IPS-15b (cell line): ENCODE data around the gene TTLL9.

ENCODE experiments used
- H3K27me3 ChIP-seq: one replicate; pipeline ENCODE4 v1.6.1; 2013; ENCODE audit warnings: low read length; ENCODE audit not compliant: control insufficient read depth, insufficient read depth
- H3K36me3 ChIP-seq: one replicate; pipeline ENCODE4 v1.6.1; 2013; ENCODE audit warnings: low read length; ENCODE audit not compliant: control insufficient read depth, insufficient read depth
- H3K4me1 ChIP-seq: one replicate; pipeline ENCODE4 v1.6.1; 2013; ENCODE audit warnings: mild to moderate bottlenecking, low read length; ENCODE audit not compliant: control insufficient read depth, insufficient read depth
- H3K4me3 ChIP-seq: one replicate; pipeline ENCODE4 v1.5.1; 2013; ENCODE audit warnings: low read depth, low read length
- H3K9ac ChIP-seq: one replicate; pipeline ENCODE4 v1.6.1; 2013; ENCODE audit warnings: low read depth, mild to moderate bottlenecking, low read length
- H3K9me3 ChIP-seq: one replicate; pipeline ENCODE4 v1.6.1; 2013; ENCODE audit warnings: mild to moderate bottlenecking, low read length; ENCODE audit not compliant: control insufficient read depth, insufficient read depth

TTLL9 gene

GRCh38 chr20:31903627-31904386 lies 33.4 kb downstream of the TTLL9 start:
- no peaks in the 10 kb centered on the region for H3K27me3 ChIP-seq
- no peak overlapping the region for H3K4me3 ChIP-seq
- no peaks in the 10 kb centered on the region for H3K36me3 ChIP-seq
- peaks cover 4% of the 10 kb centered on the region for H3K4me1 ChIP-seq
- H3K9ac ChIP-seq = no peak overlapping the region
- H3K9me3 ChIP-seq = no peaks in the 10 kb centered on the region

- no peaks in the 10 kb centered on the region for H3K36me3 ChIP-seq
- H3K27me3 ChIP-seq = no peaks in the 10 kb centered on the region
- H3K4me1 ChIP-seq = peaks cover 5% of the 10 kb centered on the region
- H3K9ac ChIP-seq = no peak overlapping the region
- H3K9me3 ChIP-seq = no peaks in the 10 kb centered on the region
- H3K4me3 ChIP-seq = no peak overlapping the region
Measured at GRCh38 chr20:31906001-31906400, 35.6 kb downstream of the TTLL9 start.

DNA sequence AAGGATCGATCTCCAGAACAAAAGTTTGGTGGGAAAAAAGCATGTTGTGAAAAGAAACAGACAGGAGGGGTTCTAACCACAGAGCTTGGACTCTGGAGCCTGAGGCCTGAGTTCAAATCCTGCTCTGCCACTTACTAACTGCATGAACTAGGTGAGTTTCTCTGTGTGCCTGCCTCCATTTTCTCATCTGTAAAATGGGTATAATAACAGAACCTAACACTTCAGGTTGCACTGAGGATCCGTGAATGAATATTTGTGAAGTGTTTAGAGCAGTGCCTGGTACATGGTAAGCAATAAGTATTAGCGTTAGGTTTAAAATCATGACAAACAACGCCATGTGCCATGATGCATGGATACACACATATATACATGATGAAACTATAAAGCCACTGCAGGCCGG lies 36.6 kb downstream of the TTLL9 start:
- peaks cover 14% of the 10 kb centered on the region for H3K4me1 ChIP-seq
- no peak overlapping the region for H3K9ac ChIP-seq
- no peak overlapping the region for H3K4me3 ChIP-seq
- no peaks in the 10 kb centered on the region for H3K36me3 ChIP-seq
- H3K9me3 ChIP-seq = no peaks in the 10 kb centered on the region
- H3K27me3 ChIP-seq = no peaks in the 10 kb centered on the region

DNA sequence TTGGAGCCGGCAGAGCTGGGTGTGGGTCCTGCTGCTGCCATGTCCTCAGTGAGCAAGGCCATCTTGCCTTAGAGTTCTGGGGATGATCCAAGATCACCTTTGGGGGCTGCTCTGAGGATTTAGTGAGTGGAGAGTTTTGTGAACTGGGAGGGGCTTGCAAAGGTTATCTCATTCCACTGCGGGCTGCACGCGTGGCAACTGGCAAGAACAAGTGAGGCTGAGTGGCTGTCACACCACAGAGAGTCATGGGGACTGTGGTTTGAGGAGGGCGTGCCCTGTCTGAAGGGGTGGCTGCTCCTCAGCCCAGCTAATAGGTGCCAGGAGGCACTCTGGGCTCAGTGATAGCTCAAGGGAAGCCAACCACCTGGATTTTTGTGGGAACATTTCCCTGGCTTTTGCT lies 37.6 kb downstream of the TTLL9 start:
- Histone ChIP-seq H3K4me1 (peaks cover 18% of the 10 kb centered on the region), H3K27me3 (no peaks in the 10 kb centered on the region), H3K4me3 (no peak overlapping the region), H3K9ac (no peak overlapping the region), H3K9me3 (no peaks in the 10 kb centered on the region), H3K36me3 (no peaks in the 10 kb centered on the region)

- Histone ChIP-seq H3K4me1 (peaks cover 18% of the 10 kb centered on the region), H3K4me3 (no peak overlapping the region), H3K9ac (no peak overlapping the region), H3K27me3 (no peaks in the 10 kb centered on the region), H3K36me3 (no peaks in the 10 kb centered on the region), H3K9me3 (no peaks in the 10 kb centered on the region)
Measured at GRCh38 chr20:31908424-31908823, 38.0 kb downstream of the TTLL9 start.

DNA sequence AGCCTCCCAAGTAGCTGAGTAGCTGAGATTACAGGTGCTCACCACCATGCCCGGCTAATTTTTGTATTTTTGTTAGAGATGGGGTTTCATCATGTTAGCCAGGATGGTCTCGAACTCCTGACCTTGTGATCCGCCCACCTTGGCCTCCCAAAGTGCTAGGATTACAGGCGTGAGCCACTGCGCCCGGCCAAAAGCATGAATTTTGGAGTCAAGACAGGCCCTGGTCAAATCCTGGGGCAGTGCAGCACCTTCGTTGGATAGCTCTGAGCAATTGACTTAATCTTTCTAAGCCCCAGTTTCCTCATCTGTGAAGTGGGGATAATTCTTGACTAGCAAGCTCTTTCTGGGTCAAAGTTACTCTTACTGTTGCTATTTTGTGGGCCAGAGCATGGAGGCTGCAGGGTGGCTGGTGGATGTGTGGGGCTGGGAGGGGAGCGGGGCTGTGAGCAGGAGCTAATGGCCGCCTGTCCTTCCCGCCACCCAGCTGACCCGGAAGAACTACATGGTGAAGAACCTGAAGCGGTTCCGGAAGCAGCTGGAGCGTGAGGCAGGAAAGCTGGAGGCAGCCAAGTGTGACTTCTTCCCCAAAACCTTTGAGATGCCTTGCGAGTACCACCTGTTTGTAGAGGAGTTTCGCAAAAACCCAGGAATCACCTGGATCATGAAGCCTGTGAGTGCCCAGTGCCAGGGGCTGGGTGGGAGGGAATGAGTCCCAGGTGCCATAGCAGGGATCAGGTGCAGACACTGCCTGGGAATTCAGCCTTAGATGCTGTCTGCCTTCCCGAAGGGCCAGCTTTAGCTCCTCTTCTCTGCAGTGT lies 39.0 kb downstream of the TTLL9 start:
- no peaks in the 10 kb centered on the region for H3K9me3 ChIP-seq
- H3K36me3 ChIP-seq = no peaks in the 10 kb centered on the region
- H3K9ac ChIP-seq = no peak overlapping the region
- no peak overlapping the region for H3K4me3 ChIP-seq
- no peaks in the 10 kb centered on the region for H3K27me3 ChIP-seq
- H3K4me1 ChIP-seq = peaks cover 18% of the 10 kb centered on the region

DNA sequence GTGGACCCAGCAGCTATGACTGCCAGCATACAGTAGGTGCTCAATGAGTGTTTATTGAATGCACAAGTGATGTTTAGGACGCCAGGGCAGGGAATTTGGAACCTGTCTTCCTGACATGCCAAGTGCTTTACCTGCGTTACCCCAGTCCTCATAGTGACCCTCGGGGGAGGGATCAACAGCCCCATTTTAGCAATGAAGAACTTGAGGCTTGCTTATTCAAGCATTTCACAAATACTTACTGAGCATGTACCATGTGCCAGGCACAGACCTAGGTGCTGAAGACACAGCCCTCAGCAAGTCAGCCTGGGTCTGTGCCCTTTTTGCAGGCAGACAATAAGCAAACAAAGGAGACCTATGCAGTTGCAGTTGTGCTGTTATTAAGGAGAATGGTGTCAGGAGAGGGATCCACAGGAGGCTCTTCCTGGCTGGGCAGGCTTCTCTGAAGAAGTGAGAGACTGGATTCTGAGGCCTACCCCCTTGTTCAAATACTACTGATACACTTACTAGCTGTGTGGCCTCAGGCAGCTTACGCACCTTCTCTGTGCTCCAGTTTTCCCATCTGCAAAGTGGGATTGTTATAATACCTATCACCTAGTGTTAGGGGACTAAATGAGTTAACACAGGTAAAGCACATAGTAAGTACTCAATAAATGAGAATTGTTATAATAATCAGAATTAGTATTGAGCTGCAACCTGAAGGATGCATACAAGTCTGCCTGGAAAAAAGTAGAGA lies 39.8 kb downstream of the TTLL9 start:
- no peak overlapping the region for H3K4me3 ChIP-seq
- no peaks in the 10 kb centered on the region for H3K36me3 ChIP-seq
- H3K4me1 ChIP-seq = peaks cover 18% of the 10 kb centered on the region
- no peaks in the 10 kb centered on the region for H3K27me3 ChIP-seq
- H3K9me3 ChIP-seq = no peaks in the 10 kb centered on the region
- no peak overlapping the region for H3K9ac ChIP-seq

GRCh38 chr20:31913431-31914157 lies 43.2 kb downstream of the TTLL9 start:
- Histone ChIP-seq H3K4me3 (no peak overlapping the region), H3K9me3 (no peaks in the 10 kb centered on the region), H3K27me3 (no peaks in the 10 kb centered on the region), H3K4me1 (peaks cover 14% of the 10 kb centered on the region), H3K36me3 (no peaks in the 10 kb centered on the region), H3K9ac (no peak overlapping the region)

- H3K4me3 ChIP-seq = no peak overlapping the region
- no peaks in the 10 kb centered on the region for H3K9me3 ChIP-seq
- H3K9ac ChIP-seq = no peak overlapping the region
- peaks cover 15% of the 10 kb centered on the region for H3K4me1 ChIP-seq
- H3K36me3 ChIP-seq = no peaks in the 10 kb centered on the region
- no peaks in the 10 kb centered on the region for H3K27me3 ChIP-seq
Measured at GRCh38 chr20:31914170-31914569, 43.7 kb downstream of the TTLL9 start.

GRCh38 chr20:31915491-31916280 lies 45.3 kb downstream of the TTLL9 start:
- Histone ChIP-seq H3K9ac (no peak overlapping the region), H3K27me3 (no peaks in the 10 kb centered on the region), H3K9me3 (no peaks in the 10 kb centered on the region)

GRCh38 chr20:31916708-31917107 lies 46.3 kb downstream of the TTLL9 start:
- H3K4me1 ChIP-seq = peaks cover 17% of the 10 kb centered on the region
- no peaks in the 10 kb centered on the region for H3K36me3 ChIP-seq
- H3K27me3 ChIP-seq = no peaks in the 10 kb centered on the region
- H3K9me3 ChIP-seq = no peaks in the 10 kb centered on the region
- H3K9ac ChIP-seq = no peak overlapping the region
- H3K4me3 ChIP-seq = no peak overlapping the region

More at GRCh38 chr20:31915491-31916280, 45.3 kb downstream of the TTLL9 start:
- no peaks in the 10 kb centered on the region for H3K36me3 ChIP-seq
- H3K4me1 ChIP-seq = peaks cover 23% of the 10 kb centered on the region
- H3K4me3 ChIP-seq = no peak overlapping the region
